ENCODE data around the gene ZSWIM4.

The ZSWIM4 gene

DNA sequence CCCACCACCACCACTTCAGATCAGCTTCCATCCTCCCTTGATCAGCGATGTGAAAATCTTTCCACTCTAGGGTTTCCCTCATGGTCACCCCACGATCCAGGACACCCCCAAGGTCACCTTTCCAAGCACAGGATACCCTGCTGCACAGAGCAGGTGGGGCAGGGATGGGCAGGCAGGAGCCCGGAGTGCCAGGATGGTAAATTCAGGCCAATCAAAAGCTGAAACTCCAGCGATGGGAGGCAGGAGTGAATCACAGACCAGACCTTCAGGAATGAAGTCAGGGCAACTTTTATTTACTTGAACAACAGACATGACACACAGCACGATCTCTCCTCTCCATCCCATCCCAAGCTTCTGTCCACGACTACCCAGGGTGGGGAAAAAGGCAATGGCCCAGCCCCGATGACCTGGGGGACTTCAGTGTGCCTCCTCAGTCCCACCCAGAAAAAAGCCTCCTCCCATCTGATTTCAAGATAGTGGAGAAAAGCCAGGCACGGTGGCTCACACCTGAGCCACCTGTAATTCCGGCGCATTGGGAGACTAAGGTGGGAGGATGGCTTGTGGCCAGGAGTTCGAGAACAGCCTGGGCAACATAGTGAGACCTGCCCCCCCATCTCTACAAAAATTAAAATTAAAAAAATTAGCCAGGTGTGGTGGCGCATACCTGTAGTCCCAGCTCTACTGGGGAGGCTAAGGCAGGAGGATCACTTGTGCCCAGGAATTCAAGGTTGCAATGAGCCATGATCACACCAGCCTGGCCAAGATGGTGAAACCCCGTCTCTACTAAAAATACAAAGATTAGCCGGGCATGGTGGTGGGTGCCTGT lies 39.2 kb downstream of the ZSWIM4 start:
- peaks cover 68 to 71% of the 10 kb centered on the region in 2 experiments for H3K4me1 ChIP-seq (ENCODE audit: control insufficient read depth in 1 of 2, insufficient read depth in 1 of 2, low read depth in 1 of 2, low read length in 1 of 2)

DNA sequence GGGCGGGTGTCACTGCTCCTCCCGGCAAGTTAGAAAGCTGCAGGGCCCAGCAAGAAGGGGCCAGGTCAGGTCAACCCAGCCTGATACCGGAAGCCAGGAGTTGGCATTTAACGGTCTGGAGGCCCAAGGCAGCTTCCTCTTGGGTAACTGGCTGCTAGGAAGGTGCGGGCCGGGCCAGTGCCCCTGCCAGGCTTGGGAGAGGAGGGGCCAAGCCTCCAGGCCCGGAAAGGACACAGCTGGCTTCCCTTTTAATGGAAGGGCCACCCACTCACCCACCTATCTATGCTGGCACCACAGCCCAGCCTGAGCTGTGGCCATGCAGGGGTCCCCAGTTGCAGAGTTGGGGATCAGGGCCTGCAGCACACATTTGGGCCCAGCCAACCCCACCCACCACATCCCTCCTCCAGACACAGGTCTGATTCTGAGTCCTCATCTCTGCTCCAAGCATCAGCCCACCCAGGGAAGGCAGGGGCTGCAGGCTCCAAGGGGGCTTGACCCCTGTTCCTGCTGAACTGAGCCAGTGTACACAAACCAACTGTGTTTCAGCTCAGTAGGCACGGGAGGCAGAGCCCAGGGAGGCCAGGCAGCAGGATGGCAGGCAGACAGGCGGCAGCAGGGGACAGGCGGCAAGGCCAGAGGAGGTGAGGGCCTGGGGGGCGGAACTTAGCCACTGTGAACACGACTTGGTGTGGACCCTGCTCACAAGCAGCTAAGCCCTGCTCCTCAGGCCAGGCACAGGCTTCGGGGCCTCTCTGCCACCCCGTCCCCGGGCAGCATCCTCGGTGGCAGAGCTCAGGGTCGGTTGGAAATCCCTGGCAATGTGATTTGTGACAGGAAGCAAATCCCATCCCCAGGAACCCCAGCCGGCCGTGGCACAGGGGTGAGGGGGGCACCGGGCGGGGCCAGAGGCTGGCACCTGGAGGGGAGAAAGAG lies 40.8 kb downstream of the ZSWIM4 start:
- Histone ChIP-seq H3K9me3 (no peaks in the 10 kb centered on the region), H3K27me3 (no peaks in the 10 kb centered on the region), H3K36me3 (peaks cover 28% of the 10 kb centered on the region), H3K4me3 (ENCODE audit: low read depth in 1 of 2, low read length in 1 of 2) (peak overlapping the region; percentile 82 to 84), H3K4me1 (ENCODE audit: control insufficient read depth in 1 of 2, insufficient read depth in 1 of 2, low read depth in 1 of 2, low read length in 1 of 2) (peaks cover 82 to 85% of the 10 kb centered on the region in 2 experiments), H3K27ac (peak overlapping the region; percentile 99)
- TF ChIP-seq CTCF (IDR thresholded peaks at IDR 0.05), result peak; percentile 63

More for the DNA sequence above, 39.2 kb downstream of the ZSWIM4 start:
- no peak for TF ChIP-seq CTCF (IDR thresholded peaks at IDR 0.05)
- H3K4me3 ChIP-seq (ENCODE audit: low read depth in 1 of 2, low read length in 1 of 2), result peak overlapping the region; percentile 82 to 84
- H3K9me3 ChIP-seq, result no peaks in the 10 kb centered on the region
- peak overlapping the region; percentile 99 for H3K27ac ChIP-seq
- peaks cover 41% of the 10 kb centered on the region for H3K36me3 ChIP-seq
- no peaks in the 10 kb centered on the region for H3K27me3 ChIP-seq

- no peaks in the 10 kb centered on the region for H3K27me3 ChIP-seq
- peak; percentile 41 for TF ChIP-seq CTCF (IDR thresholded peaks at IDR 0.05)
- H3K4me3 ChIP-seq (ENCODE audit: low read depth in 1 of 2, low read length in 1 of 2), result peak overlapping the region; percentile 82 to 84
- H3K27ac ChIP-seq, result peak overlapping the region; percentile 99
- peaks cover 83 to 84% of the 10 kb centered on the region in 2 experiments for H3K4me1 ChIP-seq (ENCODE audit: control insufficient read depth in 1 of 2, insufficient read depth in 1 of 2, low read depth in 1 of 2, low read length in 1 of 2)
- peaks cover 28% of the 10 kb centered on the region for H3K36me3 ChIP-seq
- H3K9me3 ChIP-seq, result no peaks in the 10 kb centered on the region
These were observed 43.3 kb downstream of the ZSWIM4 start for GRCh38 chr19:13838435-13839129.

DNA sequence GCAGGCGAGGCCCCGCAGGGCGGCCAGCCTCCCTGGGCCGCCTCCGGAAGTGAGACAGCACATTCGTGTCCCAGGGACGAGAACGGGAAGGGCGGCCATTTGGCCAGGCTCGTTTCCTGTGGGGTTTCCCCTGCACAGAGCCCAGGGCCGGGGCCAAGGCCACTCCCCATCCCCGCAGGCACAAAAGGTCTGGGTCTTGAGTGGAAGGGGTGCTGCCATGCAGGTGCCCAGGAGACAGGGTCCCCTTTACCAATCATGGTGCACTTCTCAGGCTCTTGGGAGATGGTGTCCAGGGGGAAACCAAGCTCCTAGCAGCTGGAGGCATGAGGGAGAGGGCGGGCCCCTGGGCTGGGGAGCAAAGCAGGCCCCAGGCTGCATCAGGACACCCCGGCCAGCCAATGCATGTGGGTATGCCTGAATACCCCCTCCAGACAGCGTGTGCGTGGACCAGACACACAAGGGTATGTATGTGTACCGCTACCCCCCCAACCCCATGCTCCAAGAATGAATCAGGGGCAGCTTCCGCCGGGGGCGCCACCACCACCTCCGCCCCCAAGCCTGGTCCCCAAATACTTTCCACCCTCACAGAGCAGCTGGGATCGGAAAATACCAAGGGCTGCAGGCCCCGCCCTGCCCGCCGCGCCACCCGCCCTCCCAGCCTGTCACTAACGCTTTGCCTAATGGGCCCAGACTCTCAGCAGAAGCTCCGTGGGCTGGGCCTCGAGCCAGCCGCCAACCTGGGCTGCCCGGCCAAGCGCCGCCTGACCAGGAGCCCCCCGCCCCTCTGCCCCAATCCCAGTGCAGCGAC lies 44.1 kb downstream of the ZSWIM4 start:
- Histone ChIP-seq H3K4me3 (ENCODE audit: low read depth in 1 of 2, low read length in 1 of 2) (peak overlapping the region; percentile 82 to 84), H3K9me3 (no peaks in the 10 kb centered on the region), H3K27ac (peak overlapping the region; percentile 99), H3K4me1 (ENCODE audit: control insufficient read depth in 1 of 2, insufficient read depth in 1 of 2, low read depth in 1 of 2, low read length in 1 of 2) (peaks cover 83 to 84% of the 10 kb centered on the region in 2 experiments), H3K36me3 (peaks cover 21% of the 10 kb centered on the region), H3K27me3 (no peaks in the 10 kb centered on the region)
- TF ChIP-seq CTCF (IDR thresholded peaks at IDR 0.05), result no peak
